Neuronal stem cell (in vitro differentiated cells): ENCODE measurements around the gene COL19A1.

Experiments
- DNase-seq: peaks from one replicate; pipeline ENCODE4 v3.0.0-alpha.2; 2013; ENCODE audit warnings: low spot score
- H2AFZ ChIP-seq: one replicate; pipeline ENCODE4 v1.6.1; 2013; ENCODE audit warnings: mild to moderate bottlenecking, low read length, inconsistent platforms
- H2AK5ac ChIP-seq: 2 replicates; pipeline ENCODE4 v1.6.1; 2013; ENCODE audit warnings: low read depth, mild to moderate bottlenecking, inconsistent platforms, low read length, moderate library complexity, mixed read lengths
- H2BK120ac ChIP-seq: 2 replicates; pipeline ENCODE4 v1.6.1; 2013; ENCODE audit warnings: low read depth, mild to moderate bottlenecking, inconsistent platforms, low read length, moderate library complexity, mixed read lengths
- H2BK12ac ChIP-seq: one replicate; pipeline ENCODE4 v1.6.1; 2013; ENCODE audit warnings: low read length, inconsistent platforms
- H2BK15ac ChIP-seq: 2 replicates; pipeline ENCODE4 v1.6.1; 2013; ENCODE audit warnings: mild to moderate bottlenecking, low read length, inconsistent platforms, mixed read lengths
- H2BK5ac ChIP-seq: one replicate; pipeline ENCODE4 v1.6.1; 2013; ENCODE audit warnings: inconsistent platforms, mild to moderate bottlenecking, low read length, moderate library complexity
- H3K14ac ChIP-seq: one replicate; pipeline ENCODE4 v1.6.1; 2013; ENCODE audit warnings: low read length, inconsistent platforms
- H3K18ac ChIP-seq: 2 replicates; pipeline ENCODE4 v1.6.1; 2013; ENCODE audit warnings: low read length, inconsistent platforms
- H3K23ac ChIP-seq: 2 replicates; pipeline ENCODE4 v1.6.1; 2013; ENCODE audit warnings: low read depth, mild to moderate bottlenecking, mixed read lengths, low read length, inconsistent platforms; ENCODE audit not compliant: poor library complexity
- H3K27ac ChIP-seq: replicated peaks from 3 replicates; pipeline ENCODE4 v1.5.1; 2013; ENCODE audit warnings: low read length, inconsistent platforms
- H3K27me3 ChIP-seq, 3 experiments: 2 replicates each; pipeline ENCODE4 v1.6.1; 2013; ENCODE audit warnings: low read length in 3 of 3, mild to moderate bottlenecking in 2 of 3, inconsistent platforms in 1 of 3, low read depth in 1 of 3, mixed read lengths in 1 of 3, moderate library complexity in 1 of 3; ENCODE audit not compliant: control insufficient read depth in 3 of 3, insufficient read depth in 3 of 3
- H3K36me3 ChIP-seq, 2 donors: replicated peaks in 1 of 2; 2 replicates each; pipeline ENCODE4 v1.6.1; 2013; ENCODE audit warnings: low read length in 2 of 2; ENCODE audit not compliant: control insufficient read depth in 2 of 2, insufficient read depth in 2 of 2
- H3K4ac ChIP-seq: 2 replicates; pipeline ENCODE4 v1.6.1; 2013; ENCODE audit warnings: inconsistent platforms, mild to moderate bottlenecking, low read length, moderate library complexity
- H3K4me1 ChIP-seq, 2 donors: 1 replicate in 1 of 2; 2 replicates in 1 of 2; pipeline ENCODE4 v1.6.1; 2013; ENCODE audit warnings: low read length in 2 of 2, low read depth in 1 of 2; ENCODE audit not compliant: control insufficient read depth in 2 of 2, insufficient read depth in 1 of 2
- H3K4me2 ChIP-seq: one replicate; pipeline ENCODE4 v1.6.1; 2013; ENCODE audit warnings: mild to moderate bottlenecking, low read length, inconsistent platforms; ENCODE audit not compliant: insufficient read depth, poor library complexity, severe bottlenecking
- H3K4me3 ChIP-seq, 2 donors: 2 replicates each; pipeline ENCODE4 v1.5.1; 2013; ENCODE audit warnings: low read length in 2 of 2, mild to moderate bottlenecking in 2 of 2, inconsistent platforms in 1 of 2, moderate library complexity in 1 of 2
- H3K79me1 ChIP-seq: one replicate; pipeline ENCODE4 v1.6.1; 2013; ENCODE audit warnings: low read depth, mild to moderate bottlenecking, inconsistent platforms, low read length, moderate library complexity
- H3K9ac ChIP-seq: one replicate; pipeline ENCODE4 v1.6.1; 2013; ENCODE audit warnings: mild to moderate bottlenecking, low read depth, low read length, inconsistent platforms; ENCODE audit not compliant: poor library complexity
- H3K9me3 ChIP-seq, 2 donors: replicated peaks in 1 of 2; 2 replicates each; pipeline versions ENCODE3 to v1.6.1; 2013; ENCODE audit warnings: low read length in 2 of 2, mild to moderate bottlenecking in 2 of 2, inconsistent platforms in 1 of 2, low read depth in 1 of 2, mixed read lengths in 1 of 2, moderate library complexity in 1 of 2; ENCODE audit not compliant: control insufficient read depth in 2 of 2, insufficient read depth in 1 of 2
- H4K8ac ChIP-seq: one replicate; pipeline ENCODE4 v1.6.1; 2013; ENCODE audit warnings: low read depth, mild to moderate bottlenecking, inconsistent platforms, low read length, moderate library complexity
- H4K91ac ChIP-seq: one replicate; pipeline ENCODE4 v1.6.1; 2013; ENCODE audit warnings: low read length, low read depth, mild to moderate bottlenecking, inconsistent platforms; ENCODE audit not compliant: poor library complexity
- WGBS, 2 donors: extraction: QIAGEN DNeasy Blood & Tissue Kit; methylation state at CpG; one replicate each; pipeline ENCODE4 v1.1.7; 2013; ENCODE audit warnings: missing lambda C conversion rate in 2 of 2, mixed read lengths in 1 of 2; ENCODE audit not compliant: insufficient read length in 2 of 2, insufficient replicate concordance in 1 of 2; ENCODE audit errors: extremely low coverage in 2 of 2; 5-methylcytosine and 5-hydroxymethylcytosine counted together

The COL19A1 gene

DNA sequence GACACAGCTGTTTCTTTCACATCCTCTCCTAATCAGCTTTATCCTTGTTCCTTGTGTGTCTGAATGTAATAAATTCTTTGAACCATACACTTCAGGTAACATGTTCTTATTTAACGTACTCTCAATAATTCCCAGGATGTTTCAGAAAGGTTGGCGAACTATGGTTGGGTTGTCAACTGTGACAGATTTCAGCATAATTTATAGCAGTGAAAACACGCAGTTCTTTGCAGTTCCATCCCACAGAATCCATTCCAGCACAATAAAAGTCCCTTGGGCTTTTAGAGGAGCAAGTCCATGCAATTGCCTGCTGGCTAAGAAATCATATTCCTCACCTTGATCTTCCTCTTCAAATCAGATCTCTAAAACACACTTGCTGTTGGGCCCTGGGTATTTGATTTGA, 317.2 kb downstream of the COL19A1 start:
- no CpG with 5 or more reads among the region's 3 CpGs for WGBS, 2 donors
- Histone ChIP-seq H3K9me3 (peaks cover 4% of the 10 kb centered on the region in 2 donors), H3K9ac (no peak overlapping the region), H2BK120ac (no peak overlapping the region), H4K91ac (no peak overlapping the region), H4K8ac (no peak overlapping the region), H2BK5ac (no peak overlapping the region), H2BK12ac (no peak overlapping the region), H3K79me1 (no peaks in the 10 kb centered on the region), H3K14ac (no peak overlapping the region), H3K4me1 (no peaks in the 10 kb centered on the region), H2AFZ (no peak overlapping the region), H3K36me3 (no peaks in the 10 kb centered on the region), H3K27me3 (no peaks in the 10 kb centered on the region), H2AK5ac (no peak overlapping the region), H3K18ac (no peak overlapping the region), H3K4me3 (no peak overlapping the region), H3K23ac (no peak overlapping the region), H3K4me2 (no peak overlapping the region), H2BK15ac (no peak overlapping the region), H3K27ac (no peak overlapping the region), H3K4ac (no peak overlapping the region)
- DNase-seq, result no peak

DNA sequence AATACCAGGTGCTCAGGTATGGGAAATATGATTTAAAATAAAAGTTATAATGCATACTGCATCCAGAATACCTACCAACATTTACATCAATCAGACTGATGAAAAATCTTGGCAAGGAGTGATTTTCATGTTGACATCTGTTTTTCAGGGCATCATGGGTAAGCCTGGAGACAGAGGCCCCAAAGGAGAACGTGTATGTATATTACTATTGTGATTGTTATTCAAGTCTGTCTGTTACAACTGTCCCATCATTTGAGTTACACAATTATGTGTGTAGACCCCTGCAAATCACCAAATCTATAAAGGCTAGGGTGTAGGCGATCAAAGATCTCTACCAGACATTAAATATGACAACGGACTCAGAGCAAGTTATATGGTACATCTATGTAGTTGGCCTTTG, 318.4 kb downstream of the COL19A1 start:
- no peak overlapping the region for H3K27ac ChIP-seq
- WGBS, 2 donors, result no CpG with 5 or more reads among the region's 3 CpGs
- H3K9me3 ChIP-seq, result peaks cover 2 to 4% of the 10 kb centered on the region in 2 donors
- H2BK120ac ChIP-seq, result no peak overlapping the region
- no peaks in the 10 kb centered on the region for H3K79me1 ChIP-seq
- no peaks in the 10 kb centered on the region for H3K4me1 ChIP-seq
- H3K4me3 ChIP-seq, result no peak overlapping the region
- H2BK15ac ChIP-seq, result no peak overlapping the region
- no peak overlapping the region for H3K23ac ChIP-seq
- no peak overlapping the region for H2AK5ac ChIP-seq
- H3K9ac ChIP-seq, result no peak overlapping the region
- no peak overlapping the region for H2BK5ac ChIP-seq
- DNase-seq, result no peak
- no peak overlapping the region for H4K8ac ChIP-seq
- H4K91ac ChIP-seq, result no peak overlapping the region
- no peaks in the 10 kb centered on the region for H3K27me3 ChIP-seq
- H2AFZ ChIP-seq, result no peak overlapping the region
- no peak overlapping the region for H3K18ac ChIP-seq
- no peak overlapping the region for H3K14ac ChIP-seq
- no peak overlapping the region for H2BK12ac ChIP-seq
- H3K4ac ChIP-seq, result no peak overlapping the region
- H3K4me2 ChIP-seq, result no peak overlapping the region
- H3K36me3 ChIP-seq, result no peaks in the 10 kb centered on the region

DNA sequence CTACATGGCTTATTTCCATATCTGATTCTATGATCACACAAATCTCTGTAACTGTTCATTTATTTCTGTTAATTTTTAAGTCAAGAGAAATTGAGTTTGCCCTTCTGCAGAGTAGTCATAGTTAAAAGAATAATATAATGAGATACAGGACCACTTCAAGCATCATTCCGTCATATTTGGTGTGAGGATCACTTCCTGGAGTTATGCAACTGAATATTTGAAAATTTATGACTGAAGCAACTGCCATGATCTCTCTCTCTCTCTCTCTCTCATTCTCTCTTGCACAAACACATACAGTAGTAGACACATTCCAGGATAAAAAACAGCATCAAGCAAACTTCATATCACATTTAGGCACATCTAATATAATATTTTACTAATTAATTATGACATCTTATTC, 320.1 kb downstream of the COL19A1 start:
- Histone ChIP-seq H3K4me3 (no peak overlapping the region), H2AFZ (no peak overlapping the region), H2BK15ac (no peak overlapping the region), H3K27ac (no peak overlapping the region), H3K4ac (no peak overlapping the region), H3K36me3 (no peaks in the 10 kb centered on the region), H2BK120ac (no peak overlapping the region), H3K23ac (no peak overlapping the region), H3K27me3 (no peaks in the 10 kb centered on the region), H3K4me2 (no peak overlapping the region), H2AK5ac (no peak overlapping the region), H4K91ac (no peak overlapping the region), H2BK5ac (no peak overlapping the region), H3K9me3 (no peaks in the 10 kb centered on the region), H3K79me1 (no peaks in the 10 kb centered on the region), H3K4me1 (no peaks in the 10 kb centered on the region), H3K18ac (no peak overlapping the region), H2BK12ac (no peak overlapping the region), H4K8ac (no peak overlapping the region), H3K14ac (no peak overlapping the region), H3K9ac (no peak overlapping the region)
- WGBS, 2 donors, result no CpG with 5 or more reads among the region's 1 CpG
- no peak for DNase-seq

GRCh38 chr6:70188202-70188601, 321.8 kb downstream of the COL19A1 start:
- no peaks in the 10 kb centered on the region for H3K4me1 ChIP-seq
- no peak overlapping the region for H3K14ac ChIP-seq
- H4K8ac ChIP-seq, result no peak overlapping the region
- H3K4ac ChIP-seq, result no peak overlapping the region
- no CpG with 5 or more reads among the region's 6 CpGs for WGBS, 2 donors
- H3K36me3 ChIP-seq, result no peaks in the 10 kb centered on the region
- no peaks in the 10 kb centered on the region for H3K79me1 ChIP-seq
- H2BK15ac ChIP-seq, result no peak overlapping the region
- no peak overlapping the region for H3K18ac ChIP-seq
- no peak for DNase-seq
- no peak overlapping the region for H3K4me3 ChIP-seq
- H3K27me3 ChIP-seq, result no peaks in the 10 kb centered on the region
- no peak overlapping the region for H2BK120ac ChIP-seq
- H3K27ac ChIP-seq, result no peak overlapping the region
- no peak overlapping the region for H2AK5ac ChIP-seq
- H3K9me3 ChIP-seq, result no peaks in the 10 kb centered on the region
- H2AFZ ChIP-seq, result no peak overlapping the region
- no peak overlapping the region for H4K91ac ChIP-seq
- no peak overlapping the region for H2BK12ac ChIP-seq
- no peak overlapping the region for H2BK5ac ChIP-seq
- H3K23ac ChIP-seq, result no peak overlapping the region
- H3K9ac ChIP-seq, result no peak overlapping the region
- no peak overlapping the region for H3K4me2 ChIP-seq
